Measurements from ENCODE around the gene FANCF.

Gene FANCF

DNA sequence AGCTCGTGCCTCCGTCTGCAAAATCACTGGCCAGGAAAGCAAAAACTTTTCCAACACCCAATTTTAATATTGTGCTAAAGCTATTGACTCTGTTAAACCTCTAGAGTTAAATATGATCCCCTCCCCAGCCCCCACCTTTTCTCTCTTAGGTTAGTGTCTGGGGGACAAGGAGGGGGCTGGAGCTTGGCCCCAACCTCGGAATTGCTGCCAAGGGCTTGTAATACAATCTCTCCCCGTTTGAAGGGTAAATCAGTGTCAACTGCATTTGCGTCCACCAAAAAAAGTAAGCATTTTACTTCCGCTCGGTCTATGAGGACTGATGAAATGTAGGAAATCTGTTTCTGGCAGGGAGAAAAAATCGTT is 40.7 kb upstream of the FANCF start, which contains the start of gene GAS2:
TSS of gene GAS2 (plus strand) at position 287 of the 363 bp plus-strand sequence. CDS start 8,259 bp downstream, outside the sequence.
- no peak within 1 kb of the TSS for H3K4ac ChIP-seq (ENCODE audit: low read length)
- H3K9me3 ChIP-seq (replicated peaks in 1 of 2; ENCODE audit: control insufficient read depth in 2 of 2, insufficient read depth in 1 of 2, low read depth in 1 of 2, low read length in 2 of 2): no peaks in the 10 kb centered on the region
- peak within 1 kb of the TSS; percentile 81 for H3K9ac ChIP-seq (ENCODE audit: low read depth, low read length, poor library complexity)
- H3K4me2 ChIP-seq (ENCODE audit: insufficient read depth, low read length, poor library complexity, severe bottlenecking): peak within 1 kb of the TSS; percentile 86
- no peaks in the 10 kb centered on the region for H3K36me3 ChIP-seq (replicated peaks in 1 of 2; ENCODE audit: control insufficient read depth in 2 of 2, insufficient read depth in 2 of 2, low read length in 2 of 2)
- no peak within 1 kb of the TSS for H3K27ac ChIP-seq (replicated peaks; ENCODE audit: low read length)
- no peak for DNase-seq (ENCODE audit: low spot score)
- no peak within 1 kb of the TSS for H4K91ac ChIP-seq (ENCODE audit: low read depth, low read length, poor library complexity)
- peak within 1 kb of the TSS; percentile 46 to 78 for H3K4me3 ChIP-seq (ENCODE audit: low read length in 2 of 2)
- H2AFZ ChIP-seq (ENCODE audit: low read length): peak within 1 kb of the TSS; percentile 94
- peaks cover 3 to 9% of the 10 kb centered on the region in 2 donors for H3K4me1 ChIP-seq (ENCODE audit: control insufficient read depth in 2 of 2, insufficient read depth in 1 of 2, low read depth in 1 of 2, low read length in 2 of 2)
- WGBS, 2 donors (ENCODE audit: extremely low coverage in 2 of 2, insufficient read length in 2 of 2, insufficient replicate concordance in 1 of 2): no CpG with 5 or more reads among the region's 8 CpGs
- no peak within 1 kb of the TSS for H4K8ac ChIP-seq (ENCODE audit: low read depth, low read length)
- no peak within 1 kb of the TSS for H2BK120ac ChIP-seq (ENCODE audit: low read depth, low read length)
- H3K27me3 ChIP-seq (ENCODE audit: control insufficient read depth in 3 of 3, insufficient read depth in 3 of 3, low read depth in 1 of 3, low read length in 3 of 3): no peaks in the 10 kb centered on the region
- peak within 1 kb of the TSS; percentile 31 for H3K23ac ChIP-seq (ENCODE audit: low read depth, low read length, poor library complexity)
- no peak within 1 kb of the TSS for H2AK5ac ChIP-seq (ENCODE audit: low read depth, low read length)
- no peak within 1 kb of the TSS for H2BK15ac ChIP-seq (ENCODE audit: low read length)
- peak within 1 kb of the TSS; percentile 82 for H3K14ac ChIP-seq (ENCODE audit: low read length)
- no peaks in the 10 kb centered on the region for H3K79me1 ChIP-seq (ENCODE audit: low read depth, low read length)
- H3K18ac ChIP-seq (ENCODE audit: low read length): peak within 1 kb of the TSS; percentile 87
- no peak within 1 kb of the TSS for H2BK5ac ChIP-seq (ENCODE audit: low read length)
- H2BK12ac ChIP-seq (ENCODE audit: low read length): no peak within 1 kb of the TSS

DNA sequence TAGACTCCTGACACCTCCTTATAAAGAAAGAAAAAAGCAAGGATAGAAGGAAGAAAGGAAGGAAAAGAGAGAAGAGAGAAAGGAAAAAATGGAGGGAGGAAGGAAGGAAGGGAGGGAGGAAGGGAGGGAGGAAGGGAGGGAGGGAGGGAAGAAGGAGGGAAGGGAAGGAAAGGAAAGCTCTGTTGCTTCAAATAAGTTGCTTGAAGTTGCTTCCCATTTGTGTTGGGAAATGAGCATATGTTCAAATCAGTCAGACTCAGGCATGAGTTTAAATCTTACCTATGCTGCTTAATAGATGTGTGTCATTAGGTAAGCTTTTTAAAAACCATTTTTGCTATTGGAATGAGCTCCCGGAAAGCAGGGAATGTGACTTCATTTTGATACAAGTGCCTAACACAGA is 34.2 kb upstream of the FANCF start:
- Histone ChIP-seq H3K27ac (replicated peaks; ENCODE audit: low read length) (no peak overlapping the region), H2AK5ac (ENCODE audit: low read depth, low read length) (no peak overlapping the region), H3K27me3 (ENCODE audit: control insufficient read depth in 3 of 3, insufficient read depth in 3 of 3, low read depth in 1 of 3, low read length in 3 of 3) (no peaks in the 10 kb centered on the region), H3K36me3 (replicated peaks in 1 of 2; ENCODE audit: control insufficient read depth in 2 of 2, insufficient read depth in 2 of 2, low read length in 2 of 2) (no peaks in the 10 kb centered on the region), H2BK12ac (ENCODE audit: low read length) (no peak overlapping the region), H3K9ac (ENCODE audit: low read depth, low read length, poor library complexity) (no peak overlapping the region), H3K79me1 (ENCODE audit: low read depth, low read length) (no peaks in the 10 kb centered on the region), H2BK15ac (ENCODE audit: low read length) (no peak overlapping the region), H3K4ac (ENCODE audit: low read length) (no peak overlapping the region), H3K4me2 (ENCODE audit: insufficient read depth, low read length, poor library complexity, severe bottlenecking) (no peak overlapping the region), H2BK120ac (ENCODE audit: low read depth, low read length) (no peak overlapping the region), H3K9me3 (replicated peaks in 1 of 2; ENCODE audit: control insufficient read depth in 2 of 2, insufficient read depth in 1 of 2, low read depth in 1 of 2, low read length in 2 of 2) (no peaks in the 10 kb centered on the region), H3K18ac (ENCODE audit: low read length) (no peak overlapping the region), H2AFZ (ENCODE audit: low read length) (no peak overlapping the region), H3K14ac (ENCODE audit: low read length) (no peak overlapping the region), H3K4me3 (ENCODE audit: low read length in 2 of 2) (no peak overlapping the region), H3K23ac (ENCODE audit: low read depth, low read length, poor library complexity) (no peak overlapping the region), H4K91ac (ENCODE audit: low read depth, low read length, poor library complexity) (no peak overlapping the region), H2BK5ac (ENCODE audit: low read length) (no peak overlapping the region), H3K4me1 (ENCODE audit: control insufficient read depth in 2 of 2, insufficient read depth in 1 of 2, low read depth in 1 of 2, low read length in 2 of 2) (peaks cover 0 to 4% of the 10 kb centered on the region in 2 donors), H4K8ac (ENCODE audit: low read depth, low read length) (no peak overlapping the region)
- no CpG with 5 or more reads among the region's 1 CpG for WGBS, 2 donors (ENCODE audit: extremely low coverage in 2 of 2, insufficient read length in 2 of 2, insufficient replicate concordance in 1 of 2)
- no peak for DNase-seq (ENCODE audit: low spot score)

DNA sequence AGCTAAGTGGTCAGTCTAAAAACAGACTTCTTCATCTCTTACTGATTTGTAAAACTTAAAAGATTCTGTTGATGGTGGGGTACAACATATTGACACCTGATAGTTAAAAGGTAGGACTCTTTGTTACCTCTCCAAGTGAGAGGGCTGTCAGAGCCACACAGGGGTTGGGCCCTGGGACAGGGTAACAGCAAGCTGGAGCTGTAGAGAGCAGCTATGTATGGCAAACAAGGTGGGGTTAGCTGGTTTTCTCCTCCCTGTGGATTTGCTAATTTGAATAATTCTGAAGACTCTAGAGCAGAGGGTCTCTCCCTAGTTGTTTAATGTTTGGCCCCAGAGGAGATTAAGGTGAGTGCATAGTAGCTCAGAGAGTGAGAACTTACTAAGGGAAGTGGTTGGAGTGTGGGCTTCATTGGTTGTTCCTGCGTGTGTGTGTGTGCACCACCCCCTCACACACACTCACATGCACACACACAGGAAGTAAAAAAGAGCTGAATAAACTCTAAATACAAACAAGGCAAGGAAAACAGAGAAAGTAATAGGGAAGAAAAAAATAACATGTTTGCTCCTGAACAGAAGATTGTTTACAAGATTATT is 31.6 kb upstream of the FANCF start:
- no peak overlapping the region for H3K23ac ChIP-seq (ENCODE audit: low read depth, low read length, poor library complexity)
- H4K8ac ChIP-seq (ENCODE audit: low read depth, low read length): no peak overlapping the region
- peaks cover 0 to 4% of the 10 kb centered on the region in 2 donors for H3K4me1 ChIP-seq (ENCODE audit: control insufficient read depth in 2 of 2, insufficient read depth in 1 of 2, low read depth in 1 of 2, low read length in 2 of 2)
- no peak overlapping the region for H3K27ac ChIP-seq (replicated peaks; ENCODE audit: low read length)
- no peak overlapping the region for H2BK120ac ChIP-seq (ENCODE audit: low read depth, low read length)
- no peak overlapping the region for H3K4me2 ChIP-seq (ENCODE audit: insufficient read depth, low read length, poor library complexity, severe bottlenecking)
- H3K14ac ChIP-seq (ENCODE audit: low read length): no peak overlapping the region
- no peak overlapping the region for H2BK15ac ChIP-seq (ENCODE audit: low read length)
- H2BK12ac ChIP-seq (ENCODE audit: low read length): no peak overlapping the region
- peak overlapping the region; percentile 59 for H2AFZ ChIP-seq (ENCODE audit: low read length)
- no peaks in the 10 kb centered on the region for H3K79me1 ChIP-seq (ENCODE audit: low read depth, low read length)
- no peak for DNase-seq (ENCODE audit: low spot score)
- H3K4ac ChIP-seq (ENCODE audit: low read length): no peak overlapping the region
- no peak overlapping the region for H2AK5ac ChIP-seq (ENCODE audit: low read depth, low read length)
- H3K18ac ChIP-seq (ENCODE audit: low read length): no peak overlapping the region
- H3K4me3 ChIP-seq (ENCODE audit: low read length in 2 of 2): no peak overlapping the region
- no CpG with 5 or more reads among the region's 1 CpG for WGBS, 2 donors (ENCODE audit: extremely low coverage in 2 of 2, insufficient read length in 2 of 2, insufficient replicate concordance in 1 of 2)
- no peak overlapping the region for H2BK5ac ChIP-seq (ENCODE audit: low read length)
- H4K91ac ChIP-seq (ENCODE audit: low read depth, low read length, poor library complexity): no peak overlapping the region
- H3K9ac ChIP-seq (ENCODE audit: low read depth, low read length, poor library complexity): no peak overlapping the region
- no peaks in the 10 kb centered on the region for H3K27me3 ChIP-seq (ENCODE audit: control insufficient read depth in 3 of 3, insufficient read depth in 3 of 3, low read depth in 1 of 3, low read length in 3 of 3)
- H3K36me3 ChIP-seq (replicated peaks in 1 of 2; ENCODE audit: control insufficient read depth in 2 of 2, insufficient read depth in 2 of 2, low read length in 2 of 2): no peaks in the 10 kb centered on the region
- no peaks in the 10 kb centered on the region for H3K9me3 ChIP-seq (replicated peaks in 1 of 2; ENCODE audit: control insufficient read depth in 2 of 2, insufficient read depth in 1 of 2, low read depth in 1 of 2, low read length in 2 of 2)

DNA sequence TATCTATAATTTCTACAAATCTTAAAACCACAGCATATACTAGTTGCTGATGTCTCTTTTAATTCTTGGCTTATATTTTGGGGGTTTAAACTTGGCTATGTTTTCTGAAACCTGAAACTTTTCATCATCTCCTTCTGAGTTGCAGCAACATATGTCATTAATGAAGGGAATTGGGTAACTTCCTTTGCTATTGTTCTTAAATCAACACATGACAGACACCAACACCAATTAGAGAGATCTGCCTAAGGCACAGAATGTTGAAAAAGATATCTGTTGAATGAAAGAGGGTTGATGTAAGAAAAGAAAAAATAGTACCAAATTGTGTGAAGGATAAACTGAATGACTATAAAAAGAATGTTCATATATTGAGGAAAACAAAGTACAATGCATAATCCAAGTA is 30.5 kb upstream of the FANCF start:
- no peak overlapping the region for H2AK5ac ChIP-seq (ENCODE audit: low read depth, low read length)
- no peak overlapping the region for H3K23ac ChIP-seq (ENCODE audit: low read depth, low read length, poor library complexity)
- no peak overlapping the region for H3K18ac ChIP-seq (ENCODE audit: low read length)
- H3K4me3 ChIP-seq (ENCODE audit: low read length in 2 of 2): no peak overlapping the region
- H3K4me2 ChIP-seq (ENCODE audit: insufficient read depth, low read length, poor library complexity, severe bottlenecking): no peak overlapping the region
- H3K79me1 ChIP-seq (ENCODE audit: low read depth, low read length): no peaks in the 10 kb centered on the region
- DNase-seq (ENCODE audit: low spot score): no peak
- H3K9ac ChIP-seq (ENCODE audit: low read depth, low read length, poor library complexity): no peak overlapping the region
- peaks cover 0 to 4% of the 10 kb centered on the region in 2 donors for H3K4me1 ChIP-seq (ENCODE audit: control insufficient read depth in 2 of 2, insufficient read depth in 1 of 2, low read depth in 1 of 2, low read length in 2 of 2)
- no peak overlapping the region for H2BK120ac ChIP-seq (ENCODE audit: low read depth, low read length)
- no peak overlapping the region for H3K27ac ChIP-seq (replicated peaks; ENCODE audit: low read length)
- H4K8ac ChIP-seq (ENCODE audit: low read depth, low read length): no peak overlapping the region
- no peak overlapping the region for H2BK15ac ChIP-seq (ENCODE audit: low read length)
- no peaks in the 10 kb centered on the region for H3K9me3 ChIP-seq (replicated peaks in 1 of 2; ENCODE audit: control insufficient read depth in 2 of 2, insufficient read depth in 1 of 2, low read depth in 1 of 2, low read length in 2 of 2)
- H4K91ac ChIP-seq (ENCODE audit: low read depth, low read length, poor library complexity): no peak overlapping the region
- H2BK12ac ChIP-seq (ENCODE audit: low read length): no peak overlapping the region
- H3K27me3 ChIP-seq (ENCODE audit: control insufficient read depth in 3 of 3, insufficient read depth in 3 of 3, low read depth in 1 of 3, low read length in 3 of 3): no peaks in the 10 kb centered on the region
- no peak overlapping the region for H2AFZ ChIP-seq (ENCODE audit: low read length)
- H3K36me3 ChIP-seq (replicated peaks in 1 of 2; ENCODE audit: control insufficient read depth in 2 of 2, insufficient read depth in 2 of 2, low read length in 2 of 2): no peaks in the 10 kb centered on the region
- H2BK5ac ChIP-seq (ENCODE audit: low read length): no peak overlapping the region
- no peak overlapping the region for H3K4ac ChIP-seq (ENCODE audit: low read length)
- no peak overlapping the region for H3K14ac ChIP-seq (ENCODE audit: low read length)
